B cell (primary cell): ENCODE results near the gene HIGD1C.
"Not testable (repeated sequence)": the region's sequence is repeated elsewhere in the genome, so short reads cannot be mapped to it uniquely, and the experiment has no call there.

Experiments
- EZH2 ChIP-seq: IDR thresholded peaks from 2 replicates; pipeline ENCODE4 v1.6.1; 2012; ENCODE audit warnings: borderline replicate concordance, low read depth, mild to moderate bottlenecking, moderate library complexity, low read length; ENCODE audit not compliant: insufficient read depth, poor library complexity, severe bottlenecking
- TF ChIP-seq, protein P1 (sequence below): fragments of 200-600 bp; IDR thresholded peaks from one replicate; pipeline ENCODE4 v1.8.0; 2022; ENCODE audit warnings: antibody characterized with exemption, mild to moderate bottlenecking

DNA sequence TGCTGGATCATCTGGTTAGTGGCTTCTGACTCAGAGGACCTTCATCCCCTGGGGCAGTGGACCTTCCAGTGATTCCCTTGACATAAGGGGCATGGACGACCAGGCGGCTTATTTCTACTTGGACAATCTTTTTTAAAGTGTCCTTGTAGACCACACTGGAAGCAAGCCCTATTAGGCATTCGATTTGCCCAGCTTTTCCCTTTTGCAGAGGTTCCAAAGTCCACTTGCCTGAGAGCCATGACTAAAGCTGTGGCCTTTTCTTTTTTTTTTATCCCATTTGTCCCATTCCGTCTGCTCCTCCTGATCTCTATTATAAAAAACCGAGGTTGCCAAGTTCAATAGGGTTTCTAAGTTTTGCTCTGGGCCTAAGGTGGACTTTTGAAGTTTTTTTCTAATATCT, 43.9 kb upstream of the HIGD1C start:
- TF ChIP-seq, protein P1, sequence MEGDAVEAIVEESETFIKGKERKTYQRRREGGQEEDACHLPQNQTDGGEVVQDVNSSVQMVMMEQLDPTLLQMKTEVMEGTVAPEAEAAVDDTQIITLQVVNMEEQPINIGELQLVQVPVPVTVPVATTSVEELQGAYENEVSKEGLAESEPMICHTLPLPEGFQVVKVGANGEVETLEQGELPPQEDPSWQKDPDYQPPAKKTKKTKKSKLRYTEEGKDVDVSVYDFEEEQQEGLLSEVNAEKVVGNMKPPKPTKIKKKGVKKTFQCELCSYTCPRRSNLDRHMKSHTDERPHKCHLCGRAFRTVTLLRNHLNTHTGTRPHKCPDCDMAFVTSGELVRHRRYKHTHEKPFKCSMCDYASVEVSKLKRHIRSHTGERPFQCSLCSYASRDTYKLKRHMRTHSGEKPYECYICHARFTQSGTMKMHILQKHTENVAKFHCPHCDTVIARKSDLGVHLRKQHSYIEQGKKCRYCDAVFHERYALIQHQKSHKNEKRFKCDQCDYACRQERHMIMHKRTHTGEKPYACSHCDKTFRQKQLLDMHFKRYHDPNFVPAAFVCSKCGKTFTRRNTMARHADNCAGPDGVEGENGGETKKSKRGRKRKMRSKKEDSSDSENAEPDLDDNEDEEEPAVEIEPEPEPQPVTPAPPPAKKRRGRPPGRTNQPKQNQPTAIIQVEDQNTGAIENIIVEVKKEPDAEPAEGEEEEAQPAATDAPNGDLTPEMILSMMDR: not testable (repeated sequence)
- TF ChIP-seq EZH2: not testable (repeated sequence)
